ENCODE data around the gene GNA14.
"Not testable (repeated sequence)": the region's sequence is repeated elsewhere in the genome, so short reads cannot be mapped to it uniquely, and the experiment has no call there.

The GNA14 gene

DNA sequence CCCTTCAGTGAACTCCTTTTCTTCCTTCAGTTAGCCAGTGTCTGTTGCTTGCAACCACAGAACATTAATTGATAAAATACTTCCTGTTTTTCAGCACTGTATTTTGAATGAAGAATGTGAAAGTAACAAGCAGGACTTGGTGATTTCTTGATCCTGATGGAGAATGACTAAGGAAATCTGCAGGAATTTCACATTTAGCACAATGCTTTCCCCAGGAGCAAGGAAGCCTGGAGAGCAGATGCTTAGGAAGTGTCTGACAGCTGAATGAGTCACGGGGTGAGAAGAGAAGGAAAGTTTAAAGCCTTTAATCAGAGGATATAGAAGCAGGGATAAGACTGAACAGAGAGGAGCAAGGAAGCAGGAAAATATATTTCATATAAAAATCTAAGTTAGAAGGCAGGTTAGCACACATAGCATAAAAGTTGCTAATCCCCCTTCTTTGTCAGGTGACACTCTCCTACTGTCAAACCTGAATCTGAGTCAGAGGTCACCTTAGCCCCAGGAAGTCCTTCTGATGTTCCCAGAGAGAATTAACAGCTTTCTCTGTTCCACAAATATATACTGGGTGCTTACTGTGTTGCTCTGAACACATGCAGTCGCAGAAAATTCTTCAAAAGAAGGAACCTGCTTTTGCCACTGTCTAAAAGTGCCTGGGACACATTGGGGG lies 59.7 kb downstream of the GNA14 start:
- DNase-seq (ENCODE audit: low spot score) = no peak

- no peak for DNase-seq (ENCODE audit: low spot score)
Observed at GRCh38 chr9:77587851-77588250, 60.3 kb downstream of the GNA14 start.

GRCh38 chr9:77587042-77587441 lies 61.1 kb downstream of the GNA14 start:
- no peak for DNase-seq (ENCODE audit: low spot score)

GRCh38 chr9:77586591-77586990 lies 61.5 kb downstream of the GNA14 start:
- DNase-seq (ENCODE audit: low spot score) = no peak

- DNase-seq (ENCODE audit: low spot score) = no peak
Observed at GRCh38 chr9:77585335-77585786, 62.8 kb downstream of the GNA14 start.

GRCh38 chr9:77584927-77585326 lies 63.2 kb downstream of the GNA14 start:
- DNase-seq (ENCODE audit: low spot score) = not testable (repeated sequence)

- no peak for DNase-seq (ENCODE audit: low spot score)
Observed at GRCh38 chr9:77582961-77583576, 65.1 kb downstream of the GNA14 start.

- DNase-seq (ENCODE audit: low spot score) = no peak
Observed at GRCh38 chr9:77582525-77582924, 65.6 kb downstream of the GNA14 start.

- no peak for DNase-seq (ENCODE audit: low spot score)
Observed at GRCh38 chr9:77575785-77576184, 72.3 kb downstream of the GNA14 start.

DNA sequence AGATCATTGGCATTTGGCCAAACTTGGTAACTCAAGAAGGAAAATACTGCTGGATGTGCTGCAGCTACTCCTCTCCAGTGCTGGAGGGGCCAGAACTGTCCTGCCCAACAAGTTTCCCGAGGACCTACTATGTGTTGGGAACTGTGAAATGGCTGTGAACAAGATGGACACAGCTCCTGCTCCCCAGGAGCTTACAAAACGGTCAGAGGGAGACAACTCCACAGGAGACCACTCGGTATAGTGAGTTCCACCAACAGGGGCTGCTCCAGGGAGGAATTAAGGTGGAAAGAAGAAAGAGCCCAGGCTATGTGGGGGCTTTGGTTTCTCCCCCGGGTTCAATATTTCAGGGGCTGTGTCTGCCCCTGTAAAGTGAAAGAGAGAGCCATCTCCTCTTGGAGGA lies 78.8 kb downstream of the GNA14 start:
- no peak for DNase-seq (ENCODE audit: low spot score)

DNA sequence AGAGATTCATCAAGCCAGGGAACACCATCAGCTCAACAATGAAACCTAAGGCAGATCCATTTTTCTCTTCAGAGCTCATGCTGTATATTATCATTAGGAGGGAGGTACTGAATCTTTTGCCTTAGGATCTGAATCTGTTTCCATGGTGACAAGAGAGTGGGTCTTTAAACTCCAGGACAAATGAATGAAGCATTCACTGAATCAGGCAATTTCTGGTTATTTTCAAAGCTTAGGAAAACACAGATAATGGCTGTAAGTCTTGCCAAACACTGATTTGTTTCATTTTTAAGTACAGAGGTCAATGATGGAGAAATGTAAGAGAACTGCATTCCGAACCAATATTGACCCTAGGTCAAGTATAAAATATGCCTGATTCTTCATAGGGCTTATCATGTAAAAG lies 84.9 kb downstream of the GNA14 start:
- DNase-seq (ENCODE audit: low spot score) = no peak

- no peak for DNase-seq (ENCODE audit: low spot score)
Observed at GRCh38 chr9:77562019-77562748, 85.9 kb downstream of the GNA14 start.

- no peak for DNase-seq (ENCODE audit: low spot score)
Observed at GRCh38 chr9:77561331-77562018, 86.6 kb downstream of the GNA14 start.

- DNase-seq (ENCODE audit: low spot score) = no peak
Observed at GRCh38 chr9:77556396-77556795, 91.7 kb downstream of the GNA14 start.

DNA sequence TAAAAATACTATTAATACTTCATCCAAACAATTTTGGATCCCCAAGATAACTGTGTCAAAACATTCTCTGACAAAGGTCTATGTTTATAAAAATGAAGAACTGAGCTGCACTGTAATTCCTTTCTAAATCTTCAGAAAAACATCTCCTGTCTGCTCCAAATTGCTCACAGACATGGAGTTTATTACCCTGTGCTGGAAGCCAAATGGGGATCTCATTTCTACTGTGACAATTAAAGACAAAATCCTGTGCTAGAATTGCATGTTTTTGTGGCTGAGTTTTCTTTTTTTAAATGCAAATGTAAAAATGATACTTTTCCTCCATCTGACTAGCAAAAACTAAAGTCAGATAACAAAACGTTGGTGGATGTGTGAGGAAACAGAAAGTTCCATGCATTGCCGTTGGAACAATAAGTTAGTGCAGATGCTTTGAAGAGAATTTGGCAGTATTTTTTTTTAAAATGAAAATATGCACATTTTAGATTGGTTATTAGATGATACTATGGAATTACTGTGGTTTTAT lies 93.5 kb downstream of the GNA14 start:
- no peak for DNase-seq (ENCODE audit: low spot score)

- DNase-seq (ENCODE audit: low spot score) = no peak
Observed at GRCh38 chr9:77547106-77547730, 100.9 kb downstream of the GNA14 start.

GRCh38 chr9:77546376-77546950 lies 101.7 kb downstream of the GNA14 start:
- no peak for DNase-seq (ENCODE audit: low spot score)

- DNase-seq (ENCODE audit: low spot score) = no peak
Observed at GRCh38 chr9:77544546-77544945, 103.6 kb downstream of the GNA14 start.

- no peak for DNase-seq (ENCODE audit: low spot score)
Observed at GRCh38 chr9:77543131-77543822, 104.8 kb downstream of the GNA14 start.

GRCh38 chr9:77541600-77541999 lies 106.5 kb downstream of the GNA14 start:
- DNase-seq (ENCODE audit: low spot score) = no peak

DNA sequence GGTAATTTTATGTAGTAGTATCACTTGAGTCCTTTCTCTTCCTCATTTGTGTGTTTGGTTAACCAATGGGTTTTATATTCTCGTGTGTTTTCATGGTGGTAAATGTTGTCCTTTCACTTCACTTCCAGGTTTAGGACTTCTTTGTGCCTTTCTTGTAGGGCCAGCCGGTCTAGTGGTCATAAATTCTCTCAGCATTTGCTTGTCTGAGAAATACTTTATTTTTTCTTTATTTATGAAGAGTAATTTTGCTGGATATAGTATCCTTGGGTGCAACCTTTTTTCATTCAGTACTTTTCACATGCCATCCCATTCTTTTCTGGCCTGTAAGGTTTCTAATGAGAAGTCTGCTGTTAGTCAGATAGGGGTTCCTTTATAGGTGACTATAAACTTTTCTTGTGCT lies 107.1 kb downstream of the GNA14 start:
- DNase-seq (ENCODE audit: low spot score) = no peak
